CD4-positive, alpha-beta memory T cell (primary cell): Measurements from ENCODE around the gene RBBP7. TPM values are rescaled to one million over a fixed set of nuclear protein-coding genes. Genes with fewer than 3 reads are reported as not detected.

ENCODE experiments used
- CTCF ChIA-PET: fragments of 350-600 bp; sonication (Branson Sonifier 250); formaldehyde crosslinking; loops from one replicate; lab custom pipeline; 2021; ENCODE audit warnings: inconsistent platforms; ENCODE audit not compliant: partially characterized antibody; lab: Charles Lee
- POLR2A ChIA-PET: fragments of 350-600 bp; sonication (Branson Sonifier 250); formaldehyde crosslinking; loops from one replicate; lab custom pipeline; 2021; ENCODE audit not compliant: partially characterized antibody; lab: Charles Lee
- DNase-seq, 5 donors: peaks; one replicate each; pipeline versions ENCODE4 v3.0.0 to v3.0.0-alpha.2; 2020 to 2022; ENCODE audit warnings: mixed read lengths in 1 of 5
- H3K27ac ChIP-seq: one replicate; pipeline ENCODE4 v1.7.0; 2013; ENCODE audit warnings: low read depth, low read length
- H3K27me3 ChIP-seq: 2 replicates; pipeline ENCODE4 v1.7.0; 2013; ENCODE audit warnings: mild to moderate bottlenecking, low read length, moderate library complexity; ENCODE audit not compliant: insufficient read depth
- H3K36me3 ChIP-seq: 2 replicates; pipeline ENCODE4 v1.7.0; 2013; ENCODE audit warnings: mild to moderate bottlenecking, low read length, moderate library complexity; ENCODE audit not compliant: insufficient read depth
- H3K4me1 ChIP-seq: 2 replicates; pipeline ENCODE4 v1.7.0; 2013; ENCODE audit warnings: mild to moderate bottlenecking, low read length, moderate library complexity; ENCODE audit not compliant: insufficient read depth
- H3K4me3 ChIP-seq, 2 donors: one replicate each; pipeline ENCODE4 v1.7.0; 2013; ENCODE audit warnings: low read length in 2 of 2, mild to moderate bottlenecking in 1 of 2
- H3K9me3 ChIP-seq, 2 donors: one replicate each; pipeline ENCODE4 v1.7.0; 2013; ENCODE audit warnings: low read length in 2 of 2, control low read depth in 1 of 2; ENCODE audit not compliant: control insufficient read depth in 1 of 2
- H3K27ac Mint-ChIP-seq, 7 donors: one replicate each; pipeline ENCODE4 v1.8.0; 2020 to 2021; ENCODE audit warnings: mixed read lengths in 7 of 7, mild to moderate bottlenecking in 6 of 7, inconsistent platforms in 3 of 7, moderate library complexity in 3 of 7
- H3K27me3 Mint-ChIP-seq, 2 donors: one replicate each; pipeline ENCODE4 v1.8.0; 2020 to 2021; ENCODE audit warnings: mixed read lengths in 2 of 2
- H3K36me3 Mint-ChIP-seq, 2 donors: one replicate each; pipeline ENCODE4 v1.8.0; 2020 to 2021; ENCODE audit warnings: mixed read lengths in 2 of 2, inconsistent platforms in 1 of 2, mild to moderate bottlenecking in 1 of 2
- H3K4me1 Mint-ChIP-seq, 4 donors: one replicate each; pipeline ENCODE4 v1.8.0; 2020 to 2021; ENCODE audit warnings: mixed read lengths in 4 of 4, mild to moderate bottlenecking in 1 of 4
- H3K4me3 Mint-ChIP-seq, 8 donors: one replicate each; pipeline ENCODE4 v1.8.0; 2020 to 2021; ENCODE audit warnings: mixed read lengths in 8 of 8, mild to moderate bottlenecking in 7 of 8, moderate library complexity in 6 of 8, inconsistent platforms in 3 of 8
- H3K9me3 Mint-ChIP-seq, 8 donors: one replicate each; pipeline ENCODE4 v1.8.0; 2020 to 2021; ENCODE audit warnings: mixed read lengths in 8 of 8, mild to moderate bottlenecking in 5 of 8, inconsistent platforms in 3 of 8, moderate library complexity in 1 of 8
- intact Hi-C: fragments of 100-400 bp; cut with micrococcal nuclease; formaldehyde crosslinking; loops from one replicate; pipeline ENCODE4 v1.15.1; 2023
- polyA plus RNA-seq, 2 donors: library from polyadenylated mRNA; unstranded; fragments of 300-500 nt; fragmentation: Illumina TruSeq; gene quantifications; one replicate each; pipeline ENCODE4 v1.2.3, GENCODE V29; 2021
- total RNA-seq, 2 experiments: library from RNA; stranded (reverse); gene quantifications; one replicate each; pipeline ENCODE4 v1.2.3, GENCODE V29; 2021

RBBP7 gene
- total and polyA plus RNA-seq, 4 experiments from 2014 or later: 90.5 to 172 (median 112) TPM

DNA sequence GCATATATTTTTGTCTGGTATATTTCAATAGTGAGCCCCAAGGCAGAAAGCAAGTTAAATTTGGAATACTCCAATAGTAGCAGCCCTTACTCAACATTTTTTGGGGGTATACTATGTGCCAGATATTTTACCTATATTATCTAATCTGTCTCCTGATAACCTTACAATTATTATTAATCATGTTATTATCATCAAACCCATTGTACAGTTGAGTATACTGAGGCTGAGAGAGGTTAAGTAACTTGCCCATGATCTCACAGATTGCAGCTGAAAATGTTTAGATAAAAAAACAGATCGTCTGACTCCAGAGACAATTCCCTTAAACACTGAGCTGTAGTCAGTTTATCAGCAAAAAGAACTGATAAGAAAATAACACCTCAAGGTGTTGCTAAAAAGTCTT lies 6.5 kb upstream of the RBBP7 start:
- Mint-ChIP-seq H3K36me3 (no peaks in the 10 kb centered on the region), H3K9me3 (peaks cover 0 to 2% (median 0%) of the 10 kb centered on the region in 8 donors), H3K27ac (no peak overlapping the region), H3K4me3 (no peak overlapping the region), H3K27me3 (peaks cover 2 to 7% of the 10 kb centered on the region in 2 donors), H3K4me1 (peaks cover 0 to 5% (median under 1%) of the 10 kb centered on the region in 4 donors)
- intact Hi-C loops: no loop called here
- no peaks in the 10 kb centered on the region for H3K9me3 ChIP-seq
- ChIA-PET CTCF (interaction anchor here (1.1 to 6.6 kb wide), 2 partner anchors 7 to 11 kb away, joined by 3 to 53 read pairs; no protein-coding TSS in a partner anchor), POLR2A (no interaction called here)
- peaks cover 1% of the 10 kb centered on the region for H3K4me1 ChIP-seq
- H3K36me3 ChIP-seq: no peaks in the 10 kb centered on the region
- no peak overlapping the region for H3K4me3 ChIP-seq
- H3K27ac ChIP-seq: no peak overlapping the region
- no peak for DNase-seq
- no peaks in the 10 kb centered on the region for H3K27me3 ChIP-seq

- H3K4me1 Mint-ChIP-seq: peaks cover 3 to 11% (median 4%) of the 10 kb centered on the region in 4 donors
- H3K4me3 Mint-ChIP-seq: no peak overlapping the region
- no peak for DNase-seq
- Histone ChIP-seq H3K4me3 (no peak overlapping the region), H3K9me3 (no peaks in the 10 kb centered on the region), H3K36me3 (no peaks in the 10 kb centered on the region), H3K27me3 (no peaks in the 10 kb centered on the region), H3K27ac (no peak overlapping the region), H3K4me1 (peaks cover 10% of the 10 kb centered on the region)
- H3K36me3 Mint-ChIP-seq: peaks cover 0 to 4% of the 10 kb centered on the region in 2 donors
- intact Hi-C loops: loop anchor here (5.0 kb wide), 2 partner anchors 73 to 157 kb away; partner anchors contain the start of genes REPS2 and SYAP1
- POLR2A ChIA-PET: interaction anchor here (1.2 to 1.5 kb wide), 2 partner anchors 8 kb away, joined by 3 to 4 read pairs; no protein-coding TSS in a partner anchor
- H3K27ac Mint-ChIP-seq: no peak overlapping the region
- peaks cover 0 to 2% (median 0%) of the 10 kb centered on the region in 8 donors for H3K9me3 Mint-ChIP-seq
- H3K27me3 Mint-ChIP-seq: peaks cover 2 to 7% of the 10 kb centered on the region in 2 donors
- CTCF ChIA-PET: interaction anchor here (1.1 to 6.6 kb wide), 3 partner anchors 9 to 172 kb away, joined by 3 to 53 read pairs (median 3); no protein-coding TSS in a partner anchor
These were observed 4.4 kb upstream of the RBBP7 start for GRCh38 chrX:16874458-16875095.

GRCh38 chrX:16873106-16873505 lies 2.9 kb upstream of the RBBP7 start:
- H3K36me3 ChIP-seq: no peaks in the 10 kb centered on the region
- Mint-ChIP-seq H3K27me3 (peaks cover 2 to 7% of the 10 kb centered on the region in 2 donors), H3K4me3 (no peak overlapping the region), H3K9me3 (peaks cover 0 to 2% (median 0%) of the 10 kb centered on the region in 8 donors), H3K4me1 (peaks cover 12 to 24% (median 15%) of the 10 kb centered on the region in 4 donors), H3K27ac (peak overlapping the region in 1 of 7 donors; percentile 23), H3K36me3 (peaks cover 0 to 11% of the 10 kb centered on the region in 2 donors)
- H3K4me3 ChIP-seq: no peak overlapping the region
- no peak overlapping the region for H3K27ac ChIP-seq
- CTCF ChIA-PET: interaction anchor here (0.9 to 6.6 kb wide), 2 partner anchors 11 to 18 kb away, joined by 3 to 53 read pairs; no protein-coding TSS in a partner anchor
- no peaks in the 10 kb centered on the region for H3K9me3 ChIP-seq
- no peaks in the 10 kb centered on the region for H3K27me3 ChIP-seq
- POLR2A ChIA-PET: interaction anchor here (2.2 kb wide), 1 partner anchor 10 kb away, joined by 11 read pairs; no protein-coding TSS in a partner anchor
- intact Hi-C loops: loop anchor here (5.0 kb wide), 2 partner anchors 74 to 156 kb away; partner anchors contain the start of genes REPS2 and SYAP1
- H3K4me1 ChIP-seq: peaks cover 21% of the 10 kb centered on the region
- no peak for DNase-seq

DNA sequence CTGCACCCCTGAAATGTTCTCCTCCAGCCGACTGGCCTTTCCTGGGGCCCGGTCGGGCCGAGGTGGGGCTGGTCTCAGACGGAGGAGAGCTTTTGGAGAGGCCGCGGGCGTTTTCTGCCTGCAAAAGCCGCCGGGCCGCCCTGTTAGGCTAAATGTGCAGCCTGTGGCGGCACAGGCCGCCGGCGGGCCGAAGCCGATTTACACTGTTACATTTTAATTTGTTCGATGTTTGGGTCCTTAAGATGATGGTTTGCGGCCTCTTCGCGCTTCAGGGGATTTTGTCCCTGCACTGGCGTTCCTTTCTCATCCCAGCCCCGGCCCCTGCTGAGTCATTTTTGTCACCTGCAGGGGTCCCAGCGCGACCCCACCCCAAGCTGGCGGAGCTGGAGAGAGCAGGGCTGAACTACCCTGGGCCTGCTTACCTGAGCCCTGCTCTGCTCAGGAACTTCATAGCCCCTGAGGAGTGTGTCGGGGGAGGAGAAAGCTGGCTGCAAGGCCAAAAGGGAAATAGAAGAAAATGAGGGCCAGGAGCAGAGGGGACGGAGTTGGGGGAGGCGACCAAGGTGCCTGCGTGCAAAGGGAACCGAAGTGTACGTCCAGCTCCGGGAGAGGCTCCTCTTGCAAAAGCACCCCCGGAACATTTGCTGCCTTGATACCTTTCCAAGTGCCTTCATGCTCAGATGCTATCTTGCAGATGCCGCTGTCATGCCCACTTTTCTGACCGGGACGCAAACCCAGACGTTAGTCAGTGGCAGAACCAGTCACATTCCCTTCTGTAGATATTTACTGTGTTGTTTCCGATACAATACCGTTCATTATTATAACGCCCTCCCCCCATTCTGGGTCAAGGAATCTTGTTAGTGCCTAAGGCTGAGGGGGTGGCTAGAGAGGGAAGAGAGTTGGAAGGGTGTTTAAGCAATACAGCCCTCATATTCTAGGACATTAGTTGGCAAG lies 977 bp upstream of the RBBP7 start:
- CTCF ChIA-PET: interaction anchor here (0.6 to 6.6 kb wide), 2 partner anchors 13 to 158 kb away, joined by 3 to 53 read pairs; no protein-coding TSS in a partner anchor
- Mint-ChIP-seq H3K4me3 (peak overlapping the region; percentile 79 to 98 (median 82)), H3K27ac (peak overlapping the region; percentile 85 to 92 (median 90)), H3K9me3 (peaks cover 0 to 2% (median 0%) of the 10 kb centered on the region in 8 donors), H3K4me1 (peaks cover 21 to 38% (median 26%) of the 10 kb centered on the region in 4 donors), H3K27me3 (peaks cover 2 to 7% of the 10 kb centered on the region in 2 donors), H3K36me3 (peaks cover 0 to 12% of the 10 kb centered on the region in 2 donors)
- H3K36me3 ChIP-seq: no peaks in the 10 kb centered on the region
- no peaks in the 10 kb centered on the region for H3K27me3 ChIP-seq
- no peaks in the 10 kb centered on the region for H3K9me3 ChIP-seq
- DNase-seq: peak in 1 of 5 donors; percentile 28
- intact Hi-C loops: loop anchor here (1.0 to 5.0 kb wide), 4 partner anchors 76 to 1196 kb away; partner anchors contain the start of genes REPS2, SYAP1 and TXLNG
- peak overlapping the region; percentile 67 for H3K27ac ChIP-seq
- POLR2A ChIA-PET: interaction anchor here (0.9 to 4.4 kb wide), 4 partner anchors 9 to 1016 kb away, joined by 3 to 44 read pairs (median 3); partner anchors contain the start of gene AP1S2
- peak overlapping the region; percentile 36 to 57 for H3K4me3 ChIP-seq
- H3K4me1 ChIP-seq: peaks cover 34% of the 10 kb centered on the region

DNA sequence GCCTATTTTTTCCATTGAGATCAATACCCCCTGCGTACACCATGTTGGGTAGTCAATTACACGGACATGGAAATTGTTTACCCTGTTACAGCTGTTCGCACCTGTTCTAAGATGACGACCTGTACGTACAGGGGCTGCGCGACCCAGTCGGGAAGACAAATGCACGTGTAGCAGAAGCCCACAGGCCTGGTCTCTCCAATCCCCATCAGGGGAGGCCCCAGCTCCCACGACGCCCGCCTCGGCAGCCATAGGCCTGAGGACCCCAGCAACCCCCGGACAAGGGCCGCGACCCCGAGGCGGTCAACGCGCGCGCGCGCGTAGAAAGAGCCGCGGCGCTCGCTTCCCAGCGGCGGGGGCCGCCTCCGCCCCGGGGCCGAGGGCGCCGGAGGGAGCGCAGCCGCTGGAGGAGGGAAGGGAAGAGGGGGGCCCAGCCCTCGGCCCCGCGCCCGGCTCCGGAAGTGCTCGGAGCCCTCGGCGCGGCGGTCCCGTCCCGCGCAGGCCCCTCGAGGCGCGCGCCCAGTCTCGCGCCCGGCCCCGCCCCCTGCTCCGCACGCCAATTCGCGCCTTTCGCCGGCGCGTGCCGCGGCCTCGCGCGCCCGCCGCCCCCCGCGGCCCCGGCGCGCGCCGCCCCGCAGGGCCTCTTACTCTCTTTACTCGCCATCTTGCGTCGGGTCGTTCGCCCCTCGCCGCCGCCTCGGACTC lies 618 bp downstream of the RBBP7 start:
- intact Hi-C loops: loop anchor here (1.0 to 5.0 kb wide), 4 partner anchors 78 to 1195 kb away; partner anchors contain the start of genes REPS2, SYAP1 and TXLNG
- DNase-seq: peak in 3 of 5 donors; percentile 30 to 54 (median 31)
- Mint-ChIP-seq H3K27ac (peak overlapping the region; percentile 91 to 99 (median 98)), H3K27me3 (no peaks in the 10 kb centered on the region), H3K36me3 (peaks cover 0 to 18% of the 10 kb centered on the region in 2 donors), H3K4me3 (peak overlapping the region; percentile 94 to 98 (median 96)), H3K4me1 (peaks cover 25 to 45% (median 32%) of the 10 kb centered on the region in 4 donors), H3K9me3 (no peaks in the 10 kb centered on the region)
- H3K4me1 ChIP-seq: peaks cover 41% of the 10 kb centered on the region
- CTCF ChIA-PET: no interaction called here
- no peaks in the 10 kb centered on the region for H3K36me3 ChIP-seq
- H3K27me3 ChIP-seq: no peaks in the 10 kb centered on the region
- peak overlapping the region; percentile 54 to 65 for H3K4me3 ChIP-seq
- no peaks in the 10 kb centered on the region for H3K9me3 ChIP-seq
- peak overlapping the region; percentile 77 for H3K27ac ChIP-seq
- POLR2A ChIA-PET: interaction anchor here (1.0 to 4.4 kb wide), 2 partner anchors 13 to 150 kb away, joined by 3 to 44 read pairs; partner anchors contain the start of gene SYAP1

GRCh38 chrX:16868920-16869319 lies 1.2 kb downstream of the RBBP7 start:
- no peaks in the 10 kb centered on the region for H3K9me3 Mint-ChIP-seq
- H3K9me3 ChIP-seq: no peaks in the 10 kb centered on the region
- peaks cover 41% of the 10 kb centered on the region for H3K4me1 ChIP-seq
- intact Hi-C loops: no loop called here
- no peaks in the 10 kb centered on the region for H3K27me3 Mint-ChIP-seq
- no peak for DNase-seq
- peak overlapping the region; percentile 78 to 96 (median 91) for H3K27ac Mint-ChIP-seq
- H3K27ac ChIP-seq: peak overlapping the region; percentile 67
- ChIA-PET CTCF (interaction anchor here (3.0 kb wide), 1 partner anchor 14 kb away, joined by 13 read pairs; no protein-coding TSS in a partner anchor), POLR2A (interaction anchor here (4.4 kb wide), 1 partner anchor 14 kb away, joined by 44 read pairs; no protein-coding TSS in a partner anchor)
- peaks cover 0 to 18% of the 10 kb centered on the region in 2 donors for H3K36me3 Mint-ChIP-seq
- peak overlapping the region; percentile 87 to 94 (median 90) for H3K4me3 Mint-ChIP-seq
- peaks cover 27 to 45% (median 33%) of the 10 kb centered on the region in 4 donors for H3K4me1 Mint-ChIP-seq
- no peaks in the 10 kb centered on the region for H3K36me3 ChIP-seq
- peak overlapping the region; percentile 51 to 65 for H3K4me3 ChIP-seq
- no peaks in the 10 kb centered on the region for H3K27me3 ChIP-seq
